Stimulated activated CD8-positive, alpha-beta memory T cell treated with anti-CD3 and anti-CD28 coated beads, Interleukin-15, amount 100 ng/mL, for 24 hours (primary cell): Measurements from ENCODE around the gene TSHZ3.

Source experiments
- DNase-seq: peaks from one replicate; pipeline ENCODE4 v3.0.0-alpha.2; 2020; ENCODE audit warnings: low read depth

The TSHZ3 gene

GRCh38 chr19:31313291-31314030 lies 35.8 kb downstream of the TSHZ3 start:
- DNase-seq = no peak

GRCh38 chr19:31312677-31313244 lies 36.5 kb downstream of the TSHZ3 start:
- no peak for DNase-seq

DNA sequence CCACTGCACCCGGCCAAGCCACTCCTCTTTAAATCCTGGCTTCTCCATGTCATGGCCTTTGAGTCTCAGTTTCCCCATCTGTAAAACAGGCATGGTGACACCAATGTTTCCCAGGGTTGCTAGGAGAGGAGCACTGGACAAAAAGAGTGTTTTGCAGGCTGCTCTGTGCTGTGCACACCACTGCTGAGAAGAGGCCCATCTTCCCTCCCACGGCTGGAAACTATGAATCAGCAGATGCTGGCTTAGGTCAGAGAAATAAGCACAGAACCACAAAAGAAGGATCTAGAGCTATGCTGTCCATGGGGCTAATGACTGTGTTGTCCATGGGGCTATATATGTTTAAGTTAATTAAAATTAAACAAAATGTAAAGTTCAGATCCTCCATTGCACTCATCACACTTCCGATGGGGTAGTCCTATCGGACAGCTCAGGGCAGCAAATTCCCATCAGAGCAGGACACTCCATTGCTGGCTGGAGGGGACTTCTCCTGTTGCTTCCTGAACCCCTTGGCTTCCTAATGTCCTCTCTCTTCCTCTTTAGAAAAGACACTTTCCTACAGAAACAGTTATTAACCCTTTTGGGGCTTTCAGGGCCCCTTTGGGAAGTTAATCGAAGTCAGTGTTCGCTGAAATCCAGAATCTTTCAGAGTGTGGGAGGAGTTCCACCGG lies 37.1 kb downstream of the TSHZ3 start:
- DNase-seq = no peak

DNA sequence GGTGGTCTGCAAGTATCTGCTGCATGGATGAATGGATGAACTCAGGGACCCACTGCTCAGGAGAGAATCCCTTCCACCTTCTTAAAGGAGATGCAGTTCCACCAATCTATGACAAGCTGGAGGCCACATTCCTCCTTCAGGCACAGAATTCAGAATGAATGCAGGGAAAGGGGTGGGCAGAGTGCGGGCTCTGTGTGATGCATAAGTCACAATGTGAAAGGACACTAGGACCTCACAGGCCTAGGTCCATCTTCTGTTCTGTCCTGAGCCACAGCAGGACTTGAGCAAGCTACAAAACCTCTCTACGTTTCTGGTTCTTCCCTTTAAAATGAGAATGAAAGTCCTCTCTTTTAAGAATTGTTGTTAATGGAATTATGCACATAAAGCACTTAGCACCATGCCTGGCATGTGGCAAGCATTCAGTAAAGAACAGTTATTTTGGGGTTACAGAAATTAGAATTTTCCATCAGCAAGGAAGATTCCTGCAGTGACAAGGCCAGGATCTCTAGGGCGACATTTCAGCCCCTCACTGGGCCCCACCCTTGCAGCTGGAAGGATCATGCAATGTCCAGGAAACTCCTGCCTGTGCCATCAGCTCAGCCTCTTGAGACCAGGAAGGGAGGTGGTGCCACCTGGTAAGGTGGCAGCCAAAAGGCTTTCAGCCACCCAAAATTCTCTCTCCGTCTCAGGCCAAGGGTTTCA lies 38.7 kb downstream of the TSHZ3 start:
- DNase-seq = no peak

- no peak for DNase-seq
Measured at GRCh38 chr19:31308781-31309180, 40.5 kb downstream of the TSHZ3 start.

DNA sequence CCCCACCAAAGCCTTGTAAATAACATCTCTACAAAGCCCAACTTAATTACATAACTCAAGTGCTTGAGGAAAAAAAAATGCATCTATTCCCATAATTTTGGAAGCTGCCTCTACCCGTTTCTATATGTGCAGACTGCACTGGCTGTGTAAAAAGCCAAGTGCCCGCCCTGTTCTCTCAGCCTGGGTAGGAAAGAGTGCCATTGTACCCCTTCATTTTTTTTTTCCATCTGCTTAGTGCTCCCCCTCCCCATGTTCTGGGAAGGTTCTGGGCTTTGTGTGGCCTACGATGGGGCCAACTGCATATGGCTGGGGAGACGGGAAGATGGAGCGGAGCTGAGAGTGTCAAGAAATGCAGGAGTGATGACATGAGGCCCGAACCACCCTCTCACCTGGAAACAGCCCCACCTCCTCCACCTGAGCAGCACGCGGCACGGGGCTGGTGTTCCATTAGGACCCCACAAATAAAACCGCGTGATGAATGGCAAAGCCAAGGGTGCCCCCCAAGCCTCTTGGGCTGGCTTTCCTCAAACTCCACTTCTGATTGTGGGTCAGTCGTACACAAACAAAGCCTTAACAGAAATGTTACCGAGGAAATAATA lies 42.1 kb downstream of the TSHZ3 start:
- DNase-seq = no peak

- no peak for DNase-seq
Measured at GRCh38 chr19:31306006-31306753, 43.1 kb downstream of the TSHZ3 start.

DNA sequence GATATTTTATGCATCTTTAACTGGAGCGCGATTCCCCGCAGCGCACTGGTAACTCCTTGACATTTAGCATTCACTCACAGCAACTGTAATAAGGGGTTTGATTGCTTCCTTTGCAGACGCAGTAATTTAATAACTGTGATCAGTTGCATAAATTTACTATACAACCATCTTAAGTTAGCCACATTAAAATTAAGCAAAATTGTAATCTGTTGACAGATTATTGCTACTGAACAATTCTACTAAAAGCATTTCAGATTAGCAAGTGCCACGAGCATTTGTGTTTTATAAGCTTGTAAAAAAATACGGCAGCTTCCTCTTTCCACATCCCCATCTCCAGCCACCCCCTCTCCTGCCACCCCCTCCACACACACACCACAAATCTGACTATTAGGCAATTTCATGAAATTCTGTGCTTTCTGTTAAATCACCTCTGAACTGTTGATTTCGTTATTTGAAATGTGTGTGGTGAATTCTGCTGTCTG lies 44.4 kb downstream of the TSHZ3 start:
- no peak for DNase-seq

DNA sequence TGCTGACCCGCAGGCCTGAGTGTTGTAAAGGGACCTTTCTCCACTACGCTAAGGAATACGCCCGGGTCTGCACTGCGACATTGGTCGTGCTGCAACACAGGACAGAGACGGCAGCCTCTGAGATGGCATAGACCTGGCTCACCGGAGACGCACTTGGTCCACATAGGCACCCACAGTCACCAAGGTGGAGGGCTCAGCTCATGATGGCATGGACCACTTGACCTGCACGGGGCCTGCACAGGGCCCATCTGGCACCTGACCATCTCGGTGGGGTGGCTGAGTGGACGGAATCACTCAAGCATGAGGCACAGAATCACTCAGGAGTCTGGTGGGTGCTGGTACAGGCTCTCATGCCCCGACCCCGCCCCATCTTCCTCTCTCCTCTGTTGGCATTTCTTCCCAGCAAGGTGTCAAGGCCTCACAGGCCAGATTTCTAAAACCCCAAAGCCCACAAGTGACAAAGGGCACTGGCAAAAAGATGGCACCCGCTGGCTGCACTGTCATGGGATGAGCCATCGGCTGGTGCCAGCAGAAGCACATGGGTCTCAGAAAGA lies 45.9 kb downstream of the TSHZ3 start:
- no peak for DNase-seq

DNA sequence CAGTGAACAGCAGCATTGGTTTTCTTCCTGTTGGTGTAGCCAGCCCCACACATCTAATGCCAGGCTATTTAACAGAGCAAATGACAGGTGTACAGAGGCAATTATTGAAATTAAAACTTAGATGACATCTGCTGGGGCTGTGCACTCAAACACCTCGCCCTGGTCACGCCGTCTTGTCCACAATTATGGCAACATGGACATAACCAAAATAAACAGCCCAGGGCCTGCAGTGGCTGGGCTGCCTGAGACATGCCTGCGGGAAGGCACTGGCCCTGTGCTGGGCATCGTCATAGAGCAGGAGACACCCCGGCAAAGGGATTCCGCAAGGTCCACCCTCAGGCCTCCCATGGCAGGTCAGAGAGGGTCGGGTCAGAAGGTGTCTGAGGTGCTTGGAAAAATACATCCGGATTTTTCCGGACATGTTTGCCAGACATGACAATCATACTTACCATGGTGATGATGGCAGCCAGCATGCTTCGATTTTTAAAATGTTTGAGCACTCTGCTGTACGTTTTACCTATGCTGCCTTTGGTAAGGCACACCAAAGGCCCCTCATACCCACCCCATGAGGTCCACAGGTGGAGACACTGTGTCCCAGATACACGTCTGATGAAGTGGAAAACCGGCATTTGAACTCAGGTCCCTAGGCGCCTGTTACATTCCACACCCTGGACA lies 47.8 kb downstream of the TSHZ3 start:
- no peak for DNase-seq

GRCh38 chr19:31300422-31300821 lies 48.8 kb downstream of the TSHZ3 start:
- no peak for DNase-seq

- DNase-seq = no peak
Measured at GRCh38 chr19:31299665-31300064, 49.6 kb downstream of the TSHZ3 start.

DNA sequence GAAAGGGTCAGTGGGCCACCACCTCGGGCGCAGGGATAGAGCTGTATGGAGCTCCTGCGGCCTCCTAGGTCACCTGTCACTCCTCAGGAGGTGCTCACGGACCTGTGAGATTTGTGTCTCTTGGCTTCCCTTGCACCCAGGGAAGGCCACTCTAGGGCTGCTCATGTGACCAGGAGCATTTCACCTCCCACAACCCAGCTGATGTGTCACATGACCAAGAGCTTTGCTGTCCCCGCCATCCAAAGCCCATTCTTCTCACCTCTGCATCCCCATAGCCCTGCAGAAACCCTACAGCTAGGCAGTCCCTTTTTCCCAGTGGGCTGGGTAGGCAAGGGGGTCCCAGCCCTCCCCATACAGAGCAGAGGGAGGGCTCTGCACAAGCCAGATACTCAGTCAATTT lies 51.2 kb downstream of the TSHZ3 start:
- no peak for DNase-seq

DNA sequence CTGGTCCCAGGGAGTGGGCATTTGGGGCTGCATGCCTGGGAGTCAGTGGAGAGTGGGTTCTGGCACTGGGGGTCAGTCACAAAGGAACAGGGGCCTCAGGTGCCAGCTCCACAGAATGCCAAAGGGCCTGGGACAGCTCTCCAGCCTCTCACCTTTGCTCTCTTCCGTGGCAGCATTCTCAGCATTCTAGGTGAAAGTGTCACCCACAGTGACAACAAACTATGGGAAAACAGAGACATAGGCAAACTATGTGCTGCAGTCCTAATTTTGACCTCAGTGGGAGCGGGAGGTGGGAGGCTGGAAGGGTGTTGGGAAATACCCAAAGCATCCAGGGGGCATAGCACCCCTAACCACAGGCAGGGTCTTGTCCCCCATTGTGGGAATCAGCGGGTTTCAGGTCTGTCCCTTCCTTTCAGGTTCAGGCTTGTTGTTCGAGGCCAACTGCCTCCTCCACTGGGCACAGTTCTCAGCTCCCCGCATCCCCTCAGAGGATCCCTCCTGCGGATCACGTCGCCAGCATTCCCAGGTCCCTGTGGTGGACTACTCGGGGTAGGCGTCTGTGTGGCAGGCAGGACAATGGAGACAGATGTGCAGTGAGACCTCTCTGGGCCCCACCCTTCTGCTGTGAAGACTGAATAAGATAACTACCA lies 52.4 kb downstream of the TSHZ3 start:
- DNase-seq = no peak

DNA sequence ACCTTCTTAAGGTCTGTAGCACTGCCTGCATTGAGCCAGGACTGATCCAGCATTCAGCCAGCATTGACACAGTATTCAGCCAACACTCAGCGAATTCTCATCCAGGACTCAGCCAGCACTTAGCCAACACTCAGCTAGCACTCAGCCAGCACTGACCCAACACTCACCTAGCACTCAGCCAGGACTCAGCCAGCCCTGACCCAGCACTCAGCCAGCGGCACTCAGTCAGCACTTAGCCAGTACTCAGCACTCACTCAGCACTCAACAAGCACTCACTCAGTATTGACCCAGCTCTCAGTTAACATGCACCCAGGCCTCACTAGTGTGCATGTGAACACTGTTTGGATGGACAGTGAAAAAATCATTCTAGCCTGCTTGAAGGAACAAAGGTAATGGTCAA lies 55.0 kb downstream of the TSHZ3 start:
- no peak for DNase-seq

GRCh38 chr19:31292639-31293185 lies 56.5 kb downstream of the TSHZ3 start:
- DNase-seq = no peak

GRCh38 chr19:31290931-31291590 lies 58.2 kb downstream of the TSHZ3 start:
- DNase-seq = no peak

DNA sequence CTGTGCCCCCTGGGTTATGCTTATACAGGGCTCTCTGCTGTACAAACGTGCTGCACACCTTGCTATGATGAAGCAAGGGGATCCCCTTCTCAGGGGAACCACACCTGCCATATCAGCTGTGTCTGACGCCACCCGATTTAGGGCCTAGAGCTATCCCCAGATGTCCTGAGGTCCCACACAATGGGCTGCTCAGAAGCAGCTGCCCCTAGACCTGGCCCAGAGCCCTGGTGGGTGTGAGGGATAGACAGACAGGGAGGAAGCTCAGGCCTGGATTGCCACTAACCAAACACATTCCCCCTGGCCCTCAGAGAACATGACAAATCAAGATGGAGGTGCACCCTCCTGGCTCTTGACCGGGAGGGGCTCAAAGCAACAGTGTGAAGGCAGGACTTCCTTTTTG lies 59.3 kb downstream of the TSHZ3 start:
- DNase-seq = no peak

- DNase-seq = no peak
Measured at GRCh38 chr19:31289381-31289880, 59.8 kb downstream of the TSHZ3 start.
